TTC549 (cell line): ENCODE measurements around the gene RFWD3.
"Not testable (repeated sequence)": the region's sequence is repeated elsewhere in the genome, so short reads cannot be mapped to it uniquely, and the experiment has no call there.

Experiments
- FAIRE-seq: peaks from 2 replicates; lab custom pipeline; 2012; peaks lifted over from hg19 to GRCh38; lab: Jason Lieb, UNC

The RFWD3 gene

GRCh38 chr16:74661064-74661463 lies 5.6 kb downstream of the RFWD3 start:
- FAIRE-seq: no peak

- FAIRE-seq: no peak
These were observed 6.3 kb downstream of the RFWD3 start for GRCh38 chr16:74660383-74660782.

GRCh38 chr16:74659041-74659440 lies 7.6 kb downstream of the RFWD3 start:
- FAIRE-seq: no peak

- no peak for FAIRE-seq
These were observed 8.6 kb downstream of the RFWD3 start for GRCh38 chr16:74657870-74658642.

- FAIRE-seq: no peak
These were observed 12.1 kb downstream of the RFWD3 start for GRCh38 chr16:74654536-74655050.

- not testable (repeated sequence) for FAIRE-seq
These were observed 13.8 kb downstream of the RFWD3 start for GRCh38 chr16:74652883-74653282.

GRCh38 chr16:74652249-74652648 lies 14.4 kb downstream of the RFWD3 start:
- no peak for FAIRE-seq

- FAIRE-seq: no peak
These were observed 14.8 kb downstream of the RFWD3 start for GRCh38 chr16:74651841-74652240.

GRCh38 chr16:74650966-74651567 lies 15.6 kb downstream of the RFWD3 start:
- no peak for FAIRE-seq

GRCh38 chr16:74649839-74650504 lies 16.7 kb downstream of the RFWD3 start:
- no peak for FAIRE-seq

GRCh38 chr16:74641969-74642368 lies 24.7 kb downstream of the RFWD3 start:
- no peak for FAIRE-seq

- no peak for FAIRE-seq
These were observed 28.8 kb downstream of the RFWD3 start for GRCh38 chr16:74637742-74638453.

GRCh38 chr16:74635303-74635702 lies 31.4 kb downstream of the RFWD3 start:
- no peak for FAIRE-seq

GRCh38 chr16:74633686-74634085 lies 33.0 kb downstream of the RFWD3 start:
- FAIRE-seq: no peak

- no peak for FAIRE-seq
These were observed 39.0 kb downstream of the RFWD3 start for GRCh38 chr16:74627506-74628220.

GRCh38 chr16:74626741-74627416 lies 39.8 kb downstream of the RFWD3 start:
- no peak for FAIRE-seq

GRCh38 chr16:74625500-74626350 lies 41.0 kb downstream of the RFWD3 start:
- FAIRE-seq: no peak

- FAIRE-seq: no peak
These were observed 42.8 kb downstream of the RFWD3 start for GRCh38 chr16:74623839-74624235.

- FAIRE-seq: no peak
These were observed 43.4 kb downstream of the RFWD3 start for GRCh38 chr16:74623214-74623838.

- no peak for FAIRE-seq
These were observed 44.7 kb downstream of the RFWD3 start for GRCh38 chr16:74622005-74622404.
